Kidney epithelial cell (primary cell): ENCODE data around the gene ISYNA1. TPM values are rescaled to one million over a fixed set of nuclear protein-coding genes. Genes with fewer than 3 reads are reported as not detected.
"Not testable (repeated sequence)": the region's sequence is repeated elsewhere in the genome, so short reads cannot be mapped to it uniquely, and the experiment has no call there.

Source experiments
- DNase-seq: peaks from one replicate; pipeline ENCODE4 v3.0.0-alpha.2; 2010; ENCODE audit warnings: low read depth
- H3K27me3 ChIP-seq: 2 replicates; pipeline ENCODE4 v1.6.0; 2011; ENCODE audit warnings: low read length; ENCODE audit not compliant: control insufficient read depth, insufficient read depth
- H3K36me3 ChIP-seq: 2 replicates; pipeline ENCODE4 v1.5.1; 2011; ENCODE audit warnings: low read length; ENCODE audit not compliant: control insufficient read depth, insufficient read depth
- H3K4me3 ChIP-seq: 2 replicates; pipeline ENCODE4 v1.5.1; 2011; ENCODE audit warnings: low read depth, mild to moderate bottlenecking, control low read depth, low read length
- total RNA-seq: library from RNA; depleted of rRNA; stranded (reverse); fragments of >200 nt; gene quantifications from 2 replicates; pipeline ENCODE4 v1.2.3, GENCODE V29; 2015
- TF ChIP-seq, protein P1 (sequence below): IDR thresholded peaks from 2 replicates; pipeline ENCODE4 v1.5.1; 2011; ENCODE audit warnings: mild to moderate bottlenecking, moderate library complexity, low read length, control low read depth, inconsistent platforms; ENCODE audit not compliant: insufficient read depth, poor library complexity, severe bottlenecking

Gene ISYNA1
- total RNA-seq, 1 donor from 2014 or later: 53.9 TPM

DNA sequence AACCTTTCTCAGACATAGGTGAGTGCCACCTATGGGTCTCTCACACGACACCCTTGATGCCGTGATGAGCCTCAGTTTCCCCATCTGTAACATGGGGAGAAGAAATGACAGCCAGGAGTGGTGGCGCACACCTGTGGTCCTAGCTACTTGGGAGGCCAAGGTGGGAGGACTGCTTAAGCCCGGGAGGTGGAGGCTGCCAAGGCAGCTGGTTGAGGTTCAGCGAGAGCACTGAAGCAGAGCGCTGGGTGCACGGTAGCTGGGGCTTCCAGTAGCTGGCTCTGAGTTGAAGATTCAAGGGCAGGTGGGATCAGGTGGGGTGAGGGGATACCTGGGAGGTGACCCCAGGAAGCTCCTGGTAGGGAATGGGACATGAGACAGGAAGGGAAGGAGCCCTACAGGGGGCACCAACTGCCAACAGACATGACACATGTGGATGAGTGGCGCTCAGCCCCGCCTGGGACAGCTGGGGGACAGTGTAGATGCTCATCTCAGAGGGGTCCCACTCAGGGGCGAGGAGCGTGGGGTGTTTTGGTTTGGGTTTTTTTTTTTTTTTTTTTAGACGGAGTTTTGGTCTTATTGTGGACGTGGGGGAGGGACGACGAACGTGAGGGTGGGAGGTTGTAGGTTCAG is 25.2 kb downstream of the ISYNA1 start:
- Histone ChIP-seq H3K4me3 (no peak overlapping the region), H3K27me3 (peaks cover 2% of the 10 kb centered on the region), H3K36me3 (no peaks in the 10 kb centered on the region)
- DNase-seq: no peak
- TF ChIP-seq, protein P1, sequence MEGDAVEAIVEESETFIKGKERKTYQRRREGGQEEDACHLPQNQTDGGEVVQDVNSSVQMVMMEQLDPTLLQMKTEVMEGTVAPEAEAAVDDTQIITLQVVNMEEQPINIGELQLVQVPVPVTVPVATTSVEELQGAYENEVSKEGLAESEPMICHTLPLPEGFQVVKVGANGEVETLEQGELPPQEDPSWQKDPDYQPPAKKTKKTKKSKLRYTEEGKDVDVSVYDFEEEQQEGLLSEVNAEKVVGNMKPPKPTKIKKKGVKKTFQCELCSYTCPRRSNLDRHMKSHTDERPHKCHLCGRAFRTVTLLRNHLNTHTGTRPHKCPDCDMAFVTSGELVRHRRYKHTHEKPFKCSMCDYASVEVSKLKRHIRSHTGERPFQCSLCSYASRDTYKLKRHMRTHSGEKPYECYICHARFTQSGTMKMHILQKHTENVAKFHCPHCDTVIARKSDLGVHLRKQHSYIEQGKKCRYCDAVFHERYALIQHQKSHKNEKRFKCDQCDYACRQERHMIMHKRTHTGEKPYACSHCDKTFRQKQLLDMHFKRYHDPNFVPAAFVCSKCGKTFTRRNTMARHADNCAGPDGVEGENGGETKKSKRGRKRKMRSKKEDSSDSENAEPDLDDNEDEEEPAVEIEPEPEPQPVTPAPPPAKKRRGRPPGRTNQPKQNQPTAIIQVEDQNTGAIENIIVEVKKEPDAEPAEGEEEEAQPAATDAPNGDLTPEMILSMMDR: no peak

DNA sequence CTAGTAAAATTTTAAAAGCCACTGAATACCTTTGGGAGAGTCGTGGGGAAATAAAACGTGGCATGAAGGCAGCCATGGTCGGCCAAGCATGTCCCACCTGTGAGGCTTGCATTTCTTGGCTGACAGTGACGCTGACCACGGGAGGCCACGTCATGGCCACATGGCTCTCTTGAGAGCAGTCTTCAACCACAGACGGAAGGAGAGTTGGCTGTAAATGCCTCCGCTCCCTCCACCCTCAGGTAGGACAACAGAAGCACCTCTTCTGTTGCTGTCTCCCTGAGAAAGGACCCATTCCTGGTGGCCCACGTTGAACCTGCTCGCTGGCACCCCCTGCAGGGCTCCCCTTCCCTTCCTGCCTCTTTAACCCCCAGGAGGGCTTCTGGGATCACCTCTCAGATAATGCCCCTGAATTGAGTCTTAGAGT is 29.9 kb downstream of the ISYNA1 start:
- H3K36me3 ChIP-seq: no peaks in the 10 kb centered on the region
- DNase-seq: peak; percentile 88

DNA sequence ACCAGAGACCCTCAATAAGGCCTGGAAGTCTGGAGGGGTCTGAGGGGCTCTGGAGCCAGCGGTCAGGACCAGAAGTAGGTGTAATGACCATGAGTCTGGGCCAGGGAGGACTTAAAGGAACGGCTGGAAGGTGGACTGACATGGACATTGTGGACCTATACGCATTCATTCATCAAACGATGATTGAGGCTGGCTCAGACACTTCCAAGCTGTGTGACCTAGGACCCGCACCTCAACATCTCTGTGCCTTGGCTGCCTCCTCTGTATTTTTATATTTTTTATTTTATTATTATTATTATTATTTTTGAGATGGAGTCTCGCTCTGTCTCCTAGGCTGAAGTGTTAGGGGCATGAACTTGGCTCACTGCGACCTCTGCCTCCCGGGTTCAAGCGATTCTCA is 31.2 kb downstream of the ISYNA1 start:
- Histone ChIP-seq H3K36me3 (no peaks in the 10 kb centered on the region), H3K4me3 (no peak overlapping the region), H3K27me3 (no peaks in the 10 kb centered on the region)
- TF ChIP-seq, protein P1: no peak
- no peak for DNase-seq

More for the DNA sequence above, 29.9 kb downstream of the ISYNA1 start:
- H3K4me3 ChIP-seq: no peak overlapping the region
- H3K27me3 ChIP-seq: peaks cover 2% of the 10 kb centered on the region
- TF ChIP-seq, protein P1: peak; percentile 54

DNA sequence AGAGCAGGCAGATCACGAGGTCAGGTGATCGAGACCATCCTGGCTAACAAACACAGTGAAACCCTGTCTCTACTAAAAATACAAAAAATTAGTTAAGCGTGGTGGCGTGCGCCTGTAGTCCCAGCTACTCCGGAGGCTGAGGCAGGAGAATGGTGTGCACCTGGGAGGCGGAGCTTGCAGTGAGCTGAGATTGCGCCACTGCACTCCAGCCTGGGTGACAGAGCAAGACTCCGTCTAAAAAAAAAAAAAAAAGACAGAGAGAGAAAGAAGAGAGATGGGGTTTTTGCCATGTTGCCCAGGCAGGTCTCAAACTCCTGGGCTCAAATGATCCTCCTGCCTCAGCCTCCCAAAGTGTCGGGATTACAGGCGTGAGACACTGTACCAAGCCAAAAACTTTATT is 32.2 kb downstream of the ISYNA1 start:
- DNase-seq, H3K4me3 ChIP-seq, H3K27me3 ChIP-seq, H3K36me3 ChIP-seq: not testable (repeated sequence)

DNA sequence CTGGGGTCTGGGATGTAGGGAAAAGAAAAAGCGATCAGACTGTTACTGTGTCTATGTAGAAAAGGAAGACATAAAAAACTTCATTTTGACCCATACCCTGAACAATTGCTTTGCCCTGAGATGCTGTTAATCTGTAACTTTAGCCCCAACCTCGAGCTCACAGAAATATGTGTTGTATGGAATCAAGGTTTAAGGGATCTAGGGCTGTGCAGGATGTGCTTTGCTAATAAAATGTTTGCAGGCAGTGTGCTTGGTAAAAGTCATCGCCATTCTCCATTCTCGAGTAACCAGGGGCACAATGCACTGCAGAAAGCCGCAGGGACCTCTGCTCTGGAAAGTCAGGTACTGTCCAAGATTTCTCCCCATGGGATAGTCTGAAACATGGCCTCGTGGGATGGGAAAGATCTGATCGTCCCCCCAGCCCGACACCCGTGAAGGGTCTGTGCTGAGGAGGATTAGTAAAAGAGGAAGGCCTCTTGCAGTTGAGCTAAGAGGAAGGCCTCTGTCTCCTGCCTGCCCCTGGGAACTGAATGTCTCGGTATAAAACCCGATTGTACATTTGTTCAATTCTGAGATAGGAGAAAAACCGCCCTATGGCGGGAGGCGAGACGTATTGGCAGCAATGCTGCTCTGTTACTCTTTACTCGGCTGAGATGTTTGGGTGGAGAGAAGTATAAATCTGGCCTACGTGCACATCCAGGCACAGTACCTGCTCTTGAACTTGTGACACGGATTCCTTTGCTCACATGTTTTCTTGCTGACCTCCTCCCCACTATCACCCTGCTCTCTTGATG is 35.3 kb downstream of the ISYNA1 start:
- H3K4me3 ChIP-seq, DNase-seq, H3K27me3 ChIP-seq, H3K36me3 ChIP-seq: not testable (repeated sequence)

DNA sequence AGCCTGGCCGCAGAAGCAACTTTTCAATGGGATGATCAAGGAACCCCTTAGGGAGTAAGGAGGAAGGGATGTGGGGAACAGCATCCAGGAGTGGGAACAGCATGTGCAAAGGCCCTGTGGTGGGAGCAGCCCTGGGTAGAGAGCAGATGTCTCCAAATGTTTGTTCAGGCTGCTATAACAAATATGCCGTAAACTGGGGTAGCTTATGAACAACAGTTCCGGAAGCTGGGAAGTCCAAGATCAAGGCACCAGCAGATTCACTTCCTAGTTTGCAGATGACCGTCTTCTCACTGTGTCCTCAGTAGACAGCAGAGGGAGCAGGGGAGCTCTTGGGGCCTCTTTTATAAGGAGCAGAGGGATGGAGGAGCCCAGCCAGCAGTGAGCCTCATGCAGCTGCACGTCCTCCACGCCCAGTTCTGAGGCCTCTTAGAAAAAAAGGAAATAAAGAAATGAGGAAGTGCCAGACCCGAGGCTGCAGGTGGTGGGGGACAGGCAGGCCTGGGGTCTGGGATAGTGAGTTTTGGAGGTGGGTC is 36.3 kb downstream of the ISYNA1 start:
- TF ChIP-seq, protein P1: peak; percentile 60
- Histone ChIP-seq H3K27me3 (peaks cover 11% of the 10 kb centered on the region), H3K4me3 (no peak overlapping the region), H3K36me3 (no peaks in the 10 kb centered on the region)
- DNase-seq: no peak
